Body of pancreas (tissue), 4 donors: ENCODE data around the gene ABCD1.

Source experiments
- POLR2A ChIP-seq, 3 donors: fragments of 450-650 bp; IDR thresholded peaks; one replicate each; pipeline ENCODE4 v1.6.1; 2016; ENCODE audit warnings: antibody characterized with exemption in 3 of 3, mild to moderate bottlenecking in 2 of 3
- TF ChIP-seq, protein P1 (sequence below), 7 experiments: fragments of 450-650 bp in 4 of 7; fragments of 200-600 bp in 3 of 7; sonication (generic) in 3 of 7; IDR thresholded peaks; one replicate each; pipeline ENCODE4 v1.5.1; 2016 to 2019; ENCODE audit warnings: antibody characterized with exemption in 7 of 7

DNA sequence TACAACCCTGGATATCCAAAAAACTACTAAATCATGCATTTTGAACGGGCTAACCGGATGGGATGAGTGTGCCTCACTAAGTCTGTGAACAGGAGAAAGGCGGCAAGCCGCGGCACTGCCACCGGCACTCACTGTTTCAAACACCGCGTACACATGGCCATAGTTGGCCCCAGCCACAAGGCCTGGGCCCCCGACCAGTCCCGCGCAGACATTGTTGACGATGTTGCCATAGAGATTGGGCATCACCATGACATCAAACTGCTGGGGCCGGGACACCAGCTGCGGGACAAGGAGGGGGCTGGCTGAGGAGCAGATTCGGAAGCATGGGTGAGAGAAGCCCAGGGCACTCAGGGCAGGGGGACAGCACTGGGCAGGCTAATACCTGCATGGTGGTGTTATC is 62.0 kb downstream of the ABCD1 start:
- TF ChIP-seq, protein P1, sequence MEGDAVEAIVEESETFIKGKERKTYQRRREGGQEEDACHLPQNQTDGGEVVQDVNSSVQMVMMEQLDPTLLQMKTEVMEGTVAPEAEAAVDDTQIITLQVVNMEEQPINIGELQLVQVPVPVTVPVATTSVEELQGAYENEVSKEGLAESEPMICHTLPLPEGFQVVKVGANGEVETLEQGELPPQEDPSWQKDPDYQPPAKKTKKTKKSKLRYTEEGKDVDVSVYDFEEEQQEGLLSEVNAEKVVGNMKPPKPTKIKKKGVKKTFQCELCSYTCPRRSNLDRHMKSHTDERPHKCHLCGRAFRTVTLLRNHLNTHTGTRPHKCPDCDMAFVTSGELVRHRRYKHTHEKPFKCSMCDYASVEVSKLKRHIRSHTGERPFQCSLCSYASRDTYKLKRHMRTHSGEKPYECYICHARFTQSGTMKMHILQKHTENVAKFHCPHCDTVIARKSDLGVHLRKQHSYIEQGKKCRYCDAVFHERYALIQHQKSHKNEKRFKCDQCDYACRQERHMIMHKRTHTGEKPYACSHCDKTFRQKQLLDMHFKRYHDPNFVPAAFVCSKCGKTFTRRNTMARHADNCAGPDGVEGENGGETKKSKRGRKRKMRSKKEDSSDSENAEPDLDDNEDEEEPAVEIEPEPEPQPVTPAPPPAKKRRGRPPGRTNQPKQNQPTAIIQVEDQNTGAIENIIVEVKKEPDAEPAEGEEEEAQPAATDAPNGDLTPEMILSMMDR (IDR thresholded peaks at IDR 0.05), result no peak
- no peak for TF ChIP-seq POLR2A (IDR thresholded peaks at IDR 0.05)
